LNCaP clone FGC (cell line): ENCODE results near the gene RGS2.

Source experiments
- DNase-seq: peaks from one replicate; pipeline ENCODE4 v3.0.0-alpha.2; 2011; ENCODE audit warnings: low read depth
- H3K4me3 ChIP-seq: 2 replicates; pipeline ENCODE4 v1.5.1; 2011; ENCODE audit warnings: mild to moderate bottlenecking, low read depth, low read length, control low read depth
- TF ChIP-seq, protein P1 (sequence below): IDR thresholded peaks from 2 replicates; pipeline ENCODE4 v1.5.1; 2012; ENCODE audit warnings: mild to moderate bottlenecking; ENCODE audit not compliant: control insufficient read depth, insufficient read depth; ENCODE audit errors: extremely low read depth

Gene RGS2

DNA sequence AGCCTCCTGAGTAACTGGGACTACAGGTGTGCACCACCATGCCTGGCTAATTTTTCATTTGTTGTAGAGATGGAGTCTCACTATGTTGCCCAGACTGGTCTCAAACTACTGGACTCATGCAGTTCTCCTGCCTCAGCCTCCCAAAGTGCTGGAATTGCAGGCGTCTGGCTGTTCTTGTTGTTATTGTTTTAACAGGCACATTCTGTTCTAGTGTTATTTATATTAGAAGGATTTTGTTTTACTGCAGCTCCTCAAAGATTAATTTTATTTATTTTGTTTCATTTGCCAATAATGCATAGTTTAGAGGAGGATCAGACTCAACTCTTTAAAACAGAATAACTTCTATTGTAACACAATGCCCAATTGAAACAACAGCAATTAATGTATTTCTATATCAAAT, 35.5 kb downstream of the RGS2 start:
- DNase-seq: peak; percentile 64
- TF ChIP-seq, protein P1, sequence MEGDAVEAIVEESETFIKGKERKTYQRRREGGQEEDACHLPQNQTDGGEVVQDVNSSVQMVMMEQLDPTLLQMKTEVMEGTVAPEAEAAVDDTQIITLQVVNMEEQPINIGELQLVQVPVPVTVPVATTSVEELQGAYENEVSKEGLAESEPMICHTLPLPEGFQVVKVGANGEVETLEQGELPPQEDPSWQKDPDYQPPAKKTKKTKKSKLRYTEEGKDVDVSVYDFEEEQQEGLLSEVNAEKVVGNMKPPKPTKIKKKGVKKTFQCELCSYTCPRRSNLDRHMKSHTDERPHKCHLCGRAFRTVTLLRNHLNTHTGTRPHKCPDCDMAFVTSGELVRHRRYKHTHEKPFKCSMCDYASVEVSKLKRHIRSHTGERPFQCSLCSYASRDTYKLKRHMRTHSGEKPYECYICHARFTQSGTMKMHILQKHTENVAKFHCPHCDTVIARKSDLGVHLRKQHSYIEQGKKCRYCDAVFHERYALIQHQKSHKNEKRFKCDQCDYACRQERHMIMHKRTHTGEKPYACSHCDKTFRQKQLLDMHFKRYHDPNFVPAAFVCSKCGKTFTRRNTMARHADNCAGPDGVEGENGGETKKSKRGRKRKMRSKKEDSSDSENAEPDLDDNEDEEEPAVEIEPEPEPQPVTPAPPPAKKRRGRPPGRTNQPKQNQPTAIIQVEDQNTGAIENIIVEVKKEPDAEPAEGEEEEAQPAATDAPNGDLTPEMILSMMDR: no peak
- H3K4me3 ChIP-seq: no peak overlapping the region

DNA sequence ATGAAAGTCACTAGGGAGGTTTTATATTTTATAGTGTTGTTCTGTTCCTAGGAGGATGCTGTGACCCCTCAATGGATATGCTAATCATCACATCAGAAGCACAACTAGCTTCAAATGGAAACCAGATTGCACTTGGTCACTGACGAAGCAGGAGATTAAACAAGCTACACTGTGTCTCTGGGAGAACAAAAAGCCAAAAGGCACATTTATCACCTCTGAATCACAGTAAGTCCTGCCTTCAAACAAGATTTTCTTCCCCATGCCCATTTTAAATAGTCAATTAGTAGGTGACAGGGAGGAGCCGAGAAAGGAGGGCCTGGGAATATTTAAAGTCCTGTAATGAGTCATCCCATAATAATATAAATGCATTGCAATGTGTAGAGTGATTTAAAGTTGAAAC, 38.1 kb downstream of the RGS2 start:
- TF ChIP-seq, protein P1: no peak
- H3K4me3 ChIP-seq: no peak overlapping the region
- no peak for DNase-seq

DNA sequence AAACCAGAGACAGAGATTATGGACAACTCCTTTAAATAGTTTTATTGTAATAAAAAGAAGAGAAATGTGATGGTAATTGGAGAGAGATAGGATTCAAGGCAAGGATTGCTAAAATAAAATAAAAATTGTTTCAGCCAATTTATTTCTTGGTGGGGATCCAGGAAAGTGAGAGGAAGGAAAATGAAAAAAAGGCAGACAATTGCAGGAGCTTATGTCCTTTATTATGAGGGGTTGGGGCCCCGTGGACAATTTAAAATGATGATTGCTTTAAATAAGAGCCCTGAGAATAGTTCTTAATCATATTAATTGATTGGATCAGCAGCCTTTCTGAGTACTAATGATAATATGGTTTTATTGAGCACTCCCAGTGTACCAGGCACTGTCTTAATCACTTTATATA, 40.2 kb downstream of the RGS2 start:
- no peak overlapping the region for H3K4me3 ChIP-seq
- TF ChIP-seq, protein P1: no peak
- no peak for DNase-seq

DNA sequence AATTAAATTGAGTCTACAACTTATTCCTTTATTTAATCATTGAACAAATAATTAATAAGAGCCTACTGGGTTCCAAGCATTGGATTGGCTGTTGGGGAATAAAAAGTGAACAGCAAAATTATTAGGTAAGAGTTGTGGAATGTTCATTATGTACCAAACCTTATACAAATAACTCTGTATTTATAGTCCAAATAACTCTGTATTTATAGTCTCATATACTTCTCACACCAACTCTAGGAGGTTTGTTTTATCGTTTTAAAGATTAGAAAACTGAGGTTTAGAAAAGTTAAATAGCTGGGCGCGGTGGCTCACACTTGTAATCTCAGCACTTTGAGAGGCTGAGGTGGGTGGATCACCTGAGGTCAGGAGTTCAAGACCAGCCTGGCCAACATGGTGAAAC, 40.6 kb downstream of the RGS2 start:
- no peak overlapping the region for H3K4me3 ChIP-seq
- TF ChIP-seq, protein P1: no peak
- peak; percentile 82 for DNase-seq

DNA sequence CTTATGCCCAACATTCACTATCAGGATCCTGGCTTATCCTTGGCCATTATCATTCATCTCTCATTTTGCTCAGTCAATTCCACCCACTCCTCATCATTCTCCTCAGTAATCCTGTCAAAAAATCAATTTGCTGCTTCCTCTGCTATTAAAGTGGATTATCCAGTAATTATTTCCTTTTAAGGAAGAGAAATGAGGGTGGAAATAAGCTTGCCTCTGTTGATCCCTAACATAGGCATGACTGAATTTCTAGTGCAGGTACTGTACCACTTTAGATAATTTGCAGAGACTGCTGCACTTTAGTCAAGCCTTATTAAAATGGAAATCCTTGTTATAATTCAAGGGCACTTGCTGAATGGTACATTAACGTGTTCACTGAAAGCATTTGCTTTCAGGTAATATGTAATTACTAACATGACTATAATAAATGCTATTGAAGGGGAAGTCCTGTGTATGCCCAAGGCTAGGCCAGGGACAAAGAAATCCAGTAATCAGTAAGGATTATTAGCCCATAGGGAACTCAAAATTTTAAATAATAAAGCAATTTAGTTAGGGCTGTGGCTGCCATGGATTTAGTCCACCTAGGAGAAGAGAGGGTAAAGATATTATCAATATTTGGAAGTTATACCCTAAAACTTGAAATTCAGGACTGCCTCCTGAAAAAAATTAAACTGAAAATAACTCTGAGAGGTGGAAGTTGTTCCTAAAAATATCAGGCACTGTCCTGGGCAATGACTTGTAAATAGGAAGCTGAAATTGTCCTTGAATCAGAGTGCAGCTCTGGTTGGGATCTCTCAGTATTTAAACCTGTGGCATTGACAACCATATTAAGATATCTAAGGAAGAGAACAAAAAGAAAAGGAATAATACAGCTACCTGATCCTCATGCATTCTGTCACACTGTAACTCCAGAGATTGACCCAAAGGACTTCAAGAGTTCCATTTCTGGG, 43.4 kb downstream of the RGS2 start:
- H3K4me3 ChIP-seq: no peak overlapping the region
- TF ChIP-seq, protein P1: no peak
- DNase-seq: no peak

DNA sequence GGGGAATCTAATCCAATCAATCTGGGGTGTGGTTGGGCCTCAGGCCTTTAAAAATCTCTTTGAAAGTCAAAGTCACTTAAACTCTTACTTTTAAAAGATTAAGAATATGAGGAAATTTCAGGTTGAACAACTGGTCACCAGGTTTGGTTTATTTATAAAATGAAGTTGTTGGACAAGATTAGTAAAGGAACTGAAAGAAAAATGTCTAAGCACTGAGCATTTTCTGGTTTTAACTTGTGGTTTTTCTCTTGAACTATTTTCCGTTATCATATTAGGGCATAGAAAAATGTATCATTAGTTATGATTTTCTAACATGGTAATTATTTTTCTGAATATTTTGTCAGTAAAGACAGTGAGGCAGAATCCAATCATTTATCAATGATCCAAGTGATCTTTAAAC, 49.6 kb downstream of the RGS2 start:
- TF ChIP-seq, protein P1: no peak
- H3K4me3 ChIP-seq: no peak overlapping the region
- no peak for DNase-seq

DNA sequence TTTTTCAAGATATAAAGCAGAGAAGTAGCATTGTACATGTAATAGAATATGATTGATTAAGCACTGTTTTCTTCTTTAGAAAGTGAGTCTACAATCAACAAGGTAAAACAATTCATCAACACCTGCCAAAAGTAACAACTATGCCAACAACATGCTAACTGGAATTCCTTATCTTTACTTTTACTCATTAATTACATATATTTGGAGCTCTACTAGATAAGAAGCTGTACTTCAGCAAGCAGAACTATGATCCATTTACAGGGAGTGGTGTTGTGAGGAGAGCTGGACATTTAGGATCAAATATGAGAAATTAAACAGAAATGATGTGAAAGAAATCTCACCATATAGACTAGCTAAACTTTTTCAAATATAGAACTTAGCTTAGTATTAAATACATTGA, 51.0 kb downstream of the RGS2 start:
- H3K4me3 ChIP-seq: no peak overlapping the region
- no peak for DNase-seq
- TF ChIP-seq, protein P1: no peak
